IgD-negative memory B cell (primary cell): ENCODE measurements around the gene TMEM235. TPM values are rescaled to one million over a fixed set of nuclear protein-coding genes. Genes with fewer than 3 reads are reported as not detected.
A peak's percentile ranks its signal among the peaks of the same experiment; 100 is the strongest.

ENCODE experiments used
- H3K27ac Mint-ChIP-seq, 3 donors: one replicate each; pipeline ENCODE4 v1.8.0; 2020 to 2022; ENCODE audit warnings: mild to moderate bottlenecking in 3 of 3, mixed read lengths in 3 of 3, moderate library complexity in 1 of 3
- H3K27me3 Mint-ChIP-seq: one replicate; pipeline ENCODE4 v1.8.0; 2021; ENCODE audit warnings: mixed read lengths
- H3K36me3 Mint-ChIP-seq: one replicate; pipeline ENCODE4 v1.8.0; 2020; ENCODE audit warnings: mild to moderate bottlenecking, mixed read lengths
- H3K4me1 Mint-ChIP-seq, 3 donors: one replicate each; pipeline ENCODE4 v1.8.0; 2020 to 2022; ENCODE audit warnings: mixed read lengths in 3 of 3, mild to moderate bottlenecking in 1 of 3
- H3K4me3 Mint-ChIP-seq, 4 donors: one replicate each; pipeline ENCODE4 v1.8.0; 2020 to 2022; ENCODE audit warnings: mild to moderate bottlenecking in 4 of 4, mixed read lengths in 4 of 4, moderate library complexity in 3 of 4
- H3K9me3 Mint-ChIP-seq, 3 donors: one replicate each; pipeline ENCODE4 v1.8.0; 2020 to 2021; ENCODE audit warnings: mixed read lengths in 3 of 3, mild to moderate bottlenecking in 1 of 3
- polyA plus RNA-seq: library from polyadenylated mRNA; unstranded; fragments of 300-500 nt; fragmentation: Illumina TruSeq; gene quantifications from one replicate; pipeline ENCODE4 v1.2.3, GENCODE V29; 2021

Gene TMEM235
- polyA plus RNA-seq, 1 donor from 2014 or later: not detected

- H3K4me3 Mint-ChIP-seq: peak overlapping the region in 1 of 4 donors; percentile 37
These were observed 8.1 kb downstream of the TMEM235 start for GRCh38 chr17:78239489-78239931.

GRCh38 chr17:78240012-78240655 lies 8.7 kb downstream of the TMEM235 start:
- Mint-ChIP-seq H3K9me3 (no peaks in the 10 kb centered on the region), H3K27ac (no peak overlapping the region), H3K27me3 (no peaks in the 10 kb centered on the region), H3K4me3 (no peak overlapping the region), H3K4me1 (peaks cover 11 to 18% (median 18%) of the 10 kb centered on the region in 3 donors), H3K36me3 (no peaks in the 10 kb centered on the region)

More at GRCh38 chr17:78239489-78239931, 8.1 kb downstream of the TMEM235 start:
- H3K27ac Mint-ChIP-seq: peak overlapping the region in 1 of 3 donors; percentile 32
- H3K36me3 Mint-ChIP-seq: no peaks in the 10 kb centered on the region
- no peaks in the 10 kb centered on the region for H3K27me3 Mint-ChIP-seq
- no peaks in the 10 kb centered on the region for H3K9me3 Mint-ChIP-seq
- peaks cover 11 to 18% (median 18%) of the 10 kb centered on the region in 3 donors for H3K4me1 Mint-ChIP-seq

GRCh38 chr17:78240839-78241238 lies 9.4 kb downstream of the TMEM235 start:
- Mint-ChIP-seq H3K36me3 (no peaks in the 10 kb centered on the region), H3K4me3 (no peak overlapping the region), H3K27me3 (no peaks in the 10 kb centered on the region), H3K9me3 (peaks cover 0 to 3% (median 0%) of the 10 kb centered on the region in 3 donors), H3K4me1 (peaks cover 11 to 18% (median 18%) of the 10 kb centered on the region in 3 donors), H3K27ac (peak overlapping the region in 1 of 3 donors; percentile 39)

- Mint-ChIP-seq H3K27me3 (no peaks in the 10 kb centered on the region), H3K27ac (peak overlapping the region in 2 of 3 donors; percentile 52 to 73), H3K4me3 (no peak overlapping the region), H3K4me1 (peaks cover 11 to 18% (median 18%) of the 10 kb centered on the region in 3 donors), H3K9me3 (peaks cover 0 to 3% (median 0%) of the 10 kb centered on the region in 3 donors), H3K36me3 (no peaks in the 10 kb centered on the region)
These were observed 10.0 kb downstream of the TMEM235 start for GRCh38 chr17:78241277-78242023.

GRCh38 chr17:78242024-78242742 lies 10.8 kb downstream of the TMEM235 start:
- Mint-ChIP-seq H3K4me1 (peaks cover 11 to 18% (median 16%) of the 10 kb centered on the region in 3 donors), H3K27ac (peak overlapping the region; percentile 73 to 92 (median 78)), H3K36me3 (no peaks in the 10 kb centered on the region), H3K9me3 (peaks cover 0 to 3% (median 0%) of the 10 kb centered on the region in 3 donors), H3K27me3 (no peaks in the 10 kb centered on the region), H3K4me3 (peak overlapping the region in 3 of 4 donors; percentile 58 to 86 (median 77))

GRCh38 chr17:78247304-78247703 lies 15.9 kb downstream of the TMEM235 start:
- no peak overlapping the region for H3K4me3 Mint-ChIP-seq
- H3K27ac Mint-ChIP-seq: peak overlapping the region in 1 of 3 donors; percentile 56
- H3K9me3 Mint-ChIP-seq: peaks cover 0 to 3% (median 0%) of the 10 kb centered on the region in 3 donors
- no peaks in the 10 kb centered on the region for H3K36me3 Mint-ChIP-seq
- peaks cover 17 to 25% (median 24%) of the 10 kb centered on the region in 3 donors for H3K4me1 Mint-ChIP-seq
- peaks cover 3% of the 10 kb centered on the region for H3K27me3 Mint-ChIP-seq

GRCh38 chr17:78248051-78248914 lies 16.9 kb downstream of the TMEM235 start:
- H3K27ac Mint-ChIP-seq: no peak overlapping the region
- peaks cover 21 to 24% (median 24%) of the 10 kb centered on the region in 3 donors for H3K4me1 Mint-ChIP-seq
- H3K4me3 Mint-ChIP-seq: peak overlapping the region in 1 of 4 donors; percentile 12

GRCh38 chr17:78249074-78249817 lies 17.8 kb downstream of the TMEM235 start:
- H3K27me3 Mint-ChIP-seq: peaks cover 3% of the 10 kb centered on the region
- peaks cover 21 to 26% (median 23%) of the 10 kb centered on the region in 3 donors for H3K4me1 Mint-ChIP-seq
- H3K36me3 Mint-ChIP-seq: no peaks in the 10 kb centered on the region
- peaks cover 0 to 3% (median 0%) of the 10 kb centered on the region in 3 donors for H3K9me3 Mint-ChIP-seq
- H3K4me3 Mint-ChIP-seq: no peak overlapping the region
- H3K27ac Mint-ChIP-seq: no peak overlapping the region

More at GRCh38 chr17:78248051-78248914, 16.9 kb downstream of the TMEM235 start:
- H3K27me3 Mint-ChIP-seq: peaks cover 3% of the 10 kb centered on the region
- no peaks in the 10 kb centered on the region for H3K36me3 Mint-ChIP-seq
- peaks cover 0 to 3% (median 0%) of the 10 kb centered on the region in 3 donors for H3K9me3 Mint-ChIP-seq

GRCh38 chr17:78249818-78250806 lies 18.7 kb downstream of the TMEM235 start:
- H3K4me1 Mint-ChIP-seq: peaks cover 25 to 28% (median 26%) of the 10 kb centered on the region in 3 donors
- peaks cover 5% of the 10 kb centered on the region for H3K27me3 Mint-ChIP-seq
- H3K4me3 Mint-ChIP-seq: peak overlapping the region in 1 of 4 donors; percentile 55
- peaks cover 0 to 3% (median 0%) of the 10 kb centered on the region in 3 donors for H3K9me3 Mint-ChIP-seq
- peak overlapping the region in 1 of 3 donors; percentile 27 for H3K27ac Mint-ChIP-seq
- no peaks in the 10 kb centered on the region for H3K36me3 Mint-ChIP-seq

GRCh38 chr17:78250891-78251772 lies 19.7 kb downstream of the TMEM235 start:
- H3K4me3 Mint-ChIP-seq: peak overlapping the region in 3 of 4 donors; percentile 44 to 78 (median 60)
- H3K36me3 Mint-ChIP-seq: no peaks in the 10 kb centered on the region
- H3K9me3 Mint-ChIP-seq: no peaks in the 10 kb centered on the region
- peaks cover 25 to 28% (median 26%) of the 10 kb centered on the region in 3 donors for H3K4me1 Mint-ChIP-seq
- peaks cover 5% of the 10 kb centered on the region for H3K27me3 Mint-ChIP-seq
- peak overlapping the region in 2 of 3 donors; percentile 67 to 96 for H3K27ac Mint-ChIP-seq

- Mint-ChIP-seq H3K4me3 (peak overlapping the region in 3 of 4 donors; percentile 44 to 78 (median 60)), H3K27me3 (peaks cover 6% of the 10 kb centered on the region), H3K4me1 (peaks cover 25 to 28% (median 26%) of the 10 kb centered on the region in 3 donors), H3K9me3 (no peaks in the 10 kb centered on the region), H3K27ac (peak overlapping the region in 2 of 3 donors; percentile 67 to 96), H3K36me3 (no peaks in the 10 kb centered on the region)
These were observed 20.3 kb downstream of the TMEM235 start for GRCh38 chr17:78251773-78252103.
